ENCODE data around the gene NAV1.
"Not testable (repeated sequence)": the region's sequence is repeated elsewhere in the genome, so short reads cannot be mapped to it uniquely, and the experiment has no call there.

The NAV1 gene

GRCh38 chr1:201504179-201504631 is 34.7 kb upstream of the NAV1 start:
- no peak for DNase-seq (ENCODE audit: low read depth in 3 of 3)

GRCh38 chr1:201504799-201505502 is 34.0 kb upstream of the NAV1 start:
- DNase-seq (ENCODE audit: low read depth in 3 of 3) = no peak

GRCh38 chr1:201505503-201505890 is 33.4 kb upstream of the NAV1 start:
- no peak for DNase-seq (ENCODE audit: low read depth in 3 of 3)

- DNase-seq (ENCODE audit: low read depth in 3 of 3) = no peak
These were observed 32.8 kb upstream of the NAV1 start for GRCh38 chr1:201506092-201506491.

- DNase-seq (ENCODE audit: low read depth in 3 of 3) = peak; percentile 69 to 82 (median 71)
These were observed 32.2 kb upstream of the NAV1 start, which contains the start of gene CSRP1 for GRCh38 chr1:201506557-201507359. TSS of gene CSRP1 (minus strand) at chr1:201507123. CDS start at chr1:201496303, 10,820 bp downstream.

GRCh38 chr1:201507360-201507675 is 31.6 kb upstream of the NAV1 start:
- no peak for DNase-seq (ENCODE audit: low read depth in 3 of 3)

- DNase-seq (ENCODE audit: low read depth in 3 of 3) = no peak
These were observed 30.1 kb upstream of the NAV1 start for GRCh38 chr1:201508809-201509208.

GRCh38 chr1:201509601-201510374 is 29.1 kb upstream of the NAV1 start:
- DNase-seq (ENCODE audit: low read depth in 3 of 3) = no peak

- DNase-seq (ENCODE audit: low read depth in 3 of 3) = no peak
These were observed 28.2 kb upstream of the NAV1 start for GRCh38 chr1:201510734-201511133.

GRCh38 chr1:201511396-201511940 is 27.5 kb upstream of the NAV1 start:
- DNase-seq (ENCODE audit: low read depth in 3 of 3) = no peak

- DNase-seq (ENCODE audit: low read depth in 3 of 3) = no peak
These were observed 26.9 kb upstream of the NAV1 start for GRCh38 chr1:201511941-201512539.

- no peak for DNase-seq (ENCODE audit: low read depth in 3 of 3)
These were observed 25.3 kb upstream of the NAV1 start for GRCh38 chr1:201513498-201514243.

GRCh38 chr1:201514466-201514865 is 24.5 kb upstream of the NAV1 start:
- no peak for DNase-seq (ENCODE audit: low read depth in 3 of 3)

GRCh38 chr1:201515062-201515750 is 23.7 kb upstream of the NAV1 start:
- DNase-seq (ENCODE audit: low read depth in 3 of 3) = no peak

- no peak for DNase-seq (ENCODE audit: low read depth in 3 of 3)
These were observed 23.0 kb upstream of the NAV1 start for GRCh38 chr1:201515895-201516294.

GRCh38 chr1:201516511-201517127 is 22.3 kb upstream of the NAV1 start:
- DNase-seq (ENCODE audit: low read depth in 3 of 3) = no peak

GRCh38 chr1:201517631-201518030 is 21.3 kb upstream of the NAV1 start:
- DNase-seq (ENCODE audit: low read depth in 3 of 3) = no peak

- no peak for DNase-seq (ENCODE audit: low read depth in 3 of 3)
These were observed 20.9 kb upstream of the NAV1 start for GRCh38 chr1:201518071-201518470.

- DNase-seq (ENCODE audit: low read depth in 3 of 3) = not testable (repeated sequence)
These were observed 18.8 kb upstream of the NAV1 start for GRCh38 chr1:201520046-201520575.
